ENCODE data around the gene ANKRD60. TPM values are rescaled to one million over a fixed set of nuclear protein-coding genes. Genes with fewer than 3 reads are reported as not detected.

The ANKRD60 gene
- total RNA-seq, 4 donors from 2014 or later: not detected

DNA sequence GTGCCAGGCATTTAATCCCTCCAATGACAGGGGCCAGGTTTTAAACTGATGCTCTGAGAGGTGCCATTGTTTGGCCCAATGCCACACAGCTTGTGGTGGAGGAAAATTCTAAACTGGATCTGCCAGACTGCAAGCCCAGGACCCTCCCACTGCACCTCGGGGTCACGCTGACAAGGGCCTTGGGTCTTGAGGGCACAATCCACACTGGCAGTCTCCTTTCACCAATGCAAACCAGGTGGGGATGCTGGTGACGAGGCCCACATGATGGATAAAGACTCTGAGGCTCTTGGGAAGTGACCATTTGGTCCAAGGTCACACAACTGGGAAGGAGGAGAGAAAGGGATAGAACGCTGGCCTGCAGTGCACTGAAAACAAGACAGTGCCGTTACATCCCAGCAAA is 14.7 kb downstream of the ANKRD60 start:
- no peak overlapping the region for H3K4me3 ChIP-seq (ENCODE audit: low read depth, poor library complexity, severe bottlenecking)
- intact Hi-C loops (cut with DNase I; ENCODE audit: low total_unique reads): loop anchor here (10.0 kb wide), 1 partner anchor 699 kb away; no protein-coding TSS in a partner anchor
- DNase-seq (ENCODE audit: low spot score in 2 of 2): no peak
- WGBS, 2 donors: 78 to 91% methylated on average over 5 of the region's 5 CpGs
- TF ChIP-seq POLR2A (IDR thresholded peaks at IDR 0.05): no peak
- no peak for TF ChIP-seq CTCF (IDR thresholded peaks at IDR 0.05)

GRCh38 chr20:58213121-58213520 is 15.3 kb downstream of the ANKRD60 start:
- TF ChIP-seq CTCF (IDR thresholded peaks at IDR 0.05): no peak
- no peak for TF ChIP-seq POLR2A (IDR thresholded peaks at IDR 0.05)
- WGBS, 2 donors: 30 to 62% methylated on average over 8 of the region's 8 CpGs
- intact Hi-C loops (cut with DNase I; ENCODE audit: low total_unique reads): loop anchor here (10.0 kb wide), 1 partner anchor 698 kb away; no protein-coding TSS in a partner anchor
- no peak overlapping the region for H3K4me3 ChIP-seq (ENCODE audit: low read depth, poor library complexity, severe bottlenecking)
- DNase-seq (ENCODE audit: low spot score in 2 of 2): no peak

- no peak for TF ChIP-seq POLR2A (IDR thresholded peaks at IDR 0.05)
- no peak for TF ChIP-seq CTCF (IDR thresholded peaks at IDR 0.05)
- WGBS, 2 donors: 65 to 73% methylated on average over 17 of the region's 17 CpGs
- H3K4me3 ChIP-seq (ENCODE audit: low read depth, poor library complexity, severe bottlenecking): no peak overlapping the region
- intact Hi-C loops (cut with DNase I; ENCODE audit: low total_unique reads): loop anchor here (10.0 kb wide), 1 partner anchor 698 kb away; no protein-coding TSS in a partner anchor
- no peak for DNase-seq (ENCODE audit: low spot score in 2 of 2)
Measured at GRCh38 chr20:58212636-58213035, 15.8 kb downstream of the ANKRD60 start.

- no peak overlapping the region for H3K4me3 ChIP-seq (ENCODE audit: low read depth, poor library complexity, severe bottlenecking)
- no peak for DNase-seq (ENCODE audit: low spot score in 2 of 2)
- 79 to 87% methylated on average over 7 of the region's 7 CpGs for WGBS, 2 donors
- TF ChIP-seq CTCF (IDR thresholded peaks at IDR 0.05) (no peak), POLR2A (IDR thresholded peaks at IDR 0.05) (no peak)
- intact Hi-C loops (cut with DNase I; ENCODE audit: low total_unique reads): loop anchor here (2.0 to 10.0 kb wide), 2 partner anchors 614 to 696 kb away; no protein-coding TSS in a partner anchor
Measured at GRCh38 chr20:58210398-58210747, 18.1 kb downstream of the ANKRD60 start.

DNA sequence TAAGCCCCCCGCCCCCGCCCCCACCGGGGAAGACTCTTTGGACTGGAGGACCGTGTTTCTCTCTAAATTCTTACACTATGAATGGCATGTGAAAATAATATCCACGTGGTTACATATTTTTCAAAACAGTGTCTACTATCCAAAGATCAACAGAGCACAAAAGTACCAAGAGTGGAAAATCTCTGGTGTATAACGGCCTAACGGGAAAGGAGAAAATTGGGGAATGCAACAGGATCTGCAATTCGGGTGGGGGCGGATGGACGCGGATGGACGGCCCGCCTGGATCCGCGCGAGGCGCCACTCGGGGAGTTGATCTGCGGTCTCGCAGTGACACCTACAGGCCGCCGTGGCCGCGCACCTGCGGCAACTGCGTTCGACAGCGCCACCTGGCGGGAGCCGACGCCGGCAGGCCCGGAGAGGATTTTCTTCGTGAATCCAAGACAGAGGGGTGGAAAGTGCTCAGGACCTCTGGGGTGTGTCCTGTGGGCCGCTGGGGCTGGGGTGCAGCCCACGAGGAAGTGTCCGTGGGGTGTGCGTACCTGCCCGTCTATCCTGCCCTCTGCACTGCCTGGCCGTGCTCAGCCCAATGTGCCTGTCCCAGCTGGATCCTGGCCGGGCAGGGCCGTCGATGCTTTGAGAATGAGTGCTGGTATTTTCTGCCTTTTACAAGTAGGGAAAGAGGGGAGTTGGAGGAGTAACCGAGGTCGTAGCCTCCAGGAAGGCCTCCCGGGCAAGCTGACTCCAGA is 18.6 kb downstream of the ANKRD60 start:
- 5 to 9% methylated on average over 34 to 42 of the region's 46 CpGs for WGBS, 2 donors
- TF ChIP-seq POLR2A (IDR thresholded peaks at IDR 0.05): no peak
- TF ChIP-seq CTCF (IDR thresholded peaks at IDR 0.05): peak in 1 of 3 donors; percentile 97
- intact Hi-C loops (cut with DNase I; ENCODE audit: low total_unique reads): loop anchor here (2.0 to 10.0 kb wide), 2 partner anchors 613 to 695 kb away; no protein-coding TSS in a partner anchor
- H3K4me3 ChIP-seq (ENCODE audit: low read depth, poor library complexity, severe bottlenecking): no peak overlapping the region
- peak; percentile 64 to 97 for DNase-seq (ENCODE audit: low spot score in 2 of 2)

Data from lower leg skin (tissue), 4 donors.